SK-N-SH treated with all-trans-retinoic acid at 6 μM for 48 hours (cell line): Measurements from ENCODE around the gene SDK2.
"Not testable (repeated sequence)": the region's sequence is repeated elsewhere in the genome, so short reads cannot be mapped to it uniquely, and the experiment has no call there.

Source experiments
- ZFP30 ChIP-seq: fragments of 450-650 bp; formaldehyde crosslinking; IDR thresholded peaks from 2 replicates; pipeline ENCODE4 v1.5.0; 2022; ENCODE audit warnings: mild to moderate bottlenecking, moderate library complexity
- TF ChIP-seq, protein P1 (sequence below): fragments of 250-450 bp; sonication (Bioruptor Pico); IDR thresholded peaks from 2 replicates; pipeline ENCODE4 v1.8.0; 2020; ENCODE audit warnings: mild to moderate bottlenecking, moderate library complexity, borderline replicate concordance

DNA sequence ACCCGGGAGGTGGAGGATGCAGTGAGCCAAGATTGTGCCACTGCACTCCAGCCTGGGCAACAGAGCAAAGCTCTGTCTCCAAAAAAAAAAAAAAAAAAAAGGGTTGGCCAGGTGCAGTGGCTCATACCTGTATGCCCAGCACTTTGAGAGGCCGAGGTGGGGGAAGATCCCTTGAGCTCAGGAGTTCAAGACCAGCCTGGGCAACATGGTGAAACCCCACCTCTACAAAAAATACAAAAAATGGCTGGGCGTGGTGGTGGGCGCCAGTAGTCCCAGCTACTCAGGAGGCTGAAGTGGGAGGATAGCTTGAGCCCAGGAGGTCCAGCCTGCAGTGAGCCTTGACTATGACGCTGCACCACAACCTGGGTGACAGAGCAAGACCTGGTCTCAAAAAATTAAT is 335.3 kb downstream of the SDK2 start:
- TF ChIP-seq ZFP30 (CRISPR knock-in tag): not testable (repeated sequence)
- TF ChIP-seq, protein P1, sequence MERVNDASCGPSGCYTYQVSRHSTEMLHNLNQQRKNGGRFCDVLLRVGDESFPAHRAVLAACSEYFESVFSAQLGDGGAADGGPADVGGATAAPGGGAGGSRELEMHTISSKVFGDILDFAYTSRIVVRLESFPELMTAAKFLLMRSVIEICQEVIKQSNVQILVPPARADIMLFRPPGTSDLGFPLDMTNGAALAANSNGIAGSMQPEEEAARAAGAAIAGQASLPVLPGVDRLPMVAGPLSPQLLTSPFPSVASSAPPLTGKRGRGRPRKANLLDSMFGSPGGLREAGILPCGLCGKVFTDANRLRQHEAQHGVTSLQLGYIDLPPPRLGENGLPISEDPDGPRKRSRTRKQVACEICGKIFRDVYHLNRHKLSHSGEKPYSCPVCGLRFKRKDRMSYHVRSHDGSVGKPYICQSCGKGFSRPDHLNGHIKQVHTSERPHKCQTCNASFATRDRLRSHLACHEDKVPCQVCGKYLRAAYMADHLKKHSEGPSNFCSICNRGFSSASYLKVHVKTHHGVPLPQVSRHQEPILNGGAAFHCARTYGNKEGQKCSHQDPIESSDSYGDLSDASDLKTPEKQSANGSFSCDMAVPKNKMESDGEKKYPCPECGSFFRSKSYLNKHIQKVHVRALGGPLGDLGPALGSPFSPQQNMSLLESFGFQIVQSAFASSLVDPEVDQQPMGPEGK: not testable (repeated sequence)
